Activated naive CD4-positive, alpha-beta T cell treated with anti-CD3 and anti-CD28 coated beads, Interleukin-2, amount 50 U/mL, for 24 hours (primary cell): ENCODE data around the gene GPR158.
"Not testable (repeated sequence)": the region's sequence is repeated elsewhere in the genome, so short reads cannot be mapped to it uniquely, and the experiment has no call there.

Experiments
- H3K27ac Mint-ChIP-seq: one replicate; pipeline ENCODE4 v1.8.0; 2021; ENCODE audit warnings: mild to moderate bottlenecking, mixed read lengths
- H3K27me3 Mint-ChIP-seq: one replicate; pipeline ENCODE4 v1.8.0; 2021; ENCODE audit warnings: mixed read lengths
- H3K36me3 Mint-ChIP-seq: one replicate; pipeline ENCODE4 v1.8.0; 2021; ENCODE audit warnings: mixed read lengths
- H3K4me1 Mint-ChIP-seq: one replicate; pipeline ENCODE4 v1.8.0; 2021; ENCODE audit warnings: mixed read lengths
- H3K4me3 Mint-ChIP-seq: one replicate; pipeline ENCODE4 v1.8.0; 2021; ENCODE audit warnings: mild to moderate bottlenecking, mixed read lengths
- H3K9me3 Mint-ChIP-seq: one replicate; pipeline ENCODE4 v1.8.0; 2021; ENCODE audit warnings: mixed read lengths

The GPR158 gene

GRCh38 chr10:25261110-25261509, 86.3 kb downstream of the GPR158 start:
- peaks cover 2% of the 10 kb centered on the region for H3K27me3 Mint-ChIP-seq
- H3K4me1 Mint-ChIP-seq: no peaks in the 10 kb centered on the region
- no peaks in the 10 kb centered on the region for H3K36me3 Mint-ChIP-seq
- no peak overlapping the region for H3K4me3 Mint-ChIP-seq
- no peaks in the 10 kb centered on the region for H3K9me3 Mint-ChIP-seq
- H3K27ac Mint-ChIP-seq: no peak overlapping the region

- H3K27ac Mint-ChIP-seq: no peak overlapping the region
- no peak overlapping the region for H3K4me3 Mint-ChIP-seq
- peaks cover 2% of the 10 kb centered on the region for H3K27me3 Mint-ChIP-seq
- no peaks in the 10 kb centered on the region for H3K36me3 Mint-ChIP-seq
- no peaks in the 10 kb centered on the region for H3K4me1 Mint-ChIP-seq
- H3K9me3 Mint-ChIP-seq: no peaks in the 10 kb centered on the region
Observed at GRCh38 chr10:25261558-25261957, 86.8 kb downstream of the GPR158 start.

GRCh38 chr10:25263931-25264330, 89.1 kb downstream of the GPR158 start:
- Mint-ChIP-seq H3K27me3 (peaks cover 5% of the 10 kb centered on the region), H3K27ac (no peak overlapping the region), H3K36me3 (no peaks in the 10 kb centered on the region), H3K4me1 (no peaks in the 10 kb centered on the region), H3K9me3 (no peaks in the 10 kb centered on the region), H3K4me3 (no peak overlapping the region)

- Mint-ChIP-seq H3K27me3 (no peaks in the 10 kb centered on the region), H3K4me3 (no peak overlapping the region), H3K9me3 (peaks cover 27% of the 10 kb centered on the region), H3K27ac (no peak overlapping the region), H3K36me3 (peaks cover 2% of the 10 kb centered on the region), H3K4me1 (no peaks in the 10 kb centered on the region)
Observed at GRCh38 chr10:25278180-25278579, 103.4 kb downstream of the GPR158 start.

GRCh38 chr10:25280076-25280475, 105.3 kb downstream of the GPR158 start:
- no peaks in the 10 kb centered on the region for H3K4me1 Mint-ChIP-seq
- no peak overlapping the region for H3K4me3 Mint-ChIP-seq
- H3K36me3 Mint-ChIP-seq: peaks cover 2% of the 10 kb centered on the region
- H3K9me3 Mint-ChIP-seq: peaks cover 27% of the 10 kb centered on the region
- no peaks in the 10 kb centered on the region for H3K27me3 Mint-ChIP-seq
- H3K27ac Mint-ChIP-seq: no peak overlapping the region

GRCh38 chr10:25280573-25280972, 105.8 kb downstream of the GPR158 start:
- Mint-ChIP-seq H3K4me1 (no peaks in the 10 kb centered on the region), H3K4me3 (no peak overlapping the region), H3K36me3 (peaks cover 2% of the 10 kb centered on the region), H3K27ac (no peak overlapping the region), H3K9me3 (peaks cover 30% of the 10 kb centered on the region), H3K27me3 (no peaks in the 10 kb centered on the region)

GRCh38 chr10:25285809-25286208, 111.0 kb downstream of the GPR158 start:
- Mint-ChIP-seq H3K27me3 (peaks cover 1% of the 10 kb centered on the region), H3K36me3 (no peaks in the 10 kb centered on the region), H3K27ac (no peak overlapping the region), H3K4me1 (no peaks in the 10 kb centered on the region), H3K9me3 (peaks cover 20% of the 10 kb centered on the region), H3K4me3 (no peak overlapping the region)

- Mint-ChIP-seq H3K27me3 (peaks cover 1% of the 10 kb centered on the region), H3K36me3 (no peaks in the 10 kb centered on the region), H3K4me3 (no peak overlapping the region), H3K27ac (no peak overlapping the region), H3K4me1 (no peaks in the 10 kb centered on the region), H3K9me3 (peaks cover 20% of the 10 kb centered on the region)
Observed at GRCh38 chr10:25288181-25288580, 113.4 kb downstream of the GPR158 start.

GRCh38 chr10:25294032-25294926, 119.5 kb downstream of the GPR158 start:
- no peaks in the 10 kb centered on the region for H3K27me3 Mint-ChIP-seq

GRCh38 chr10:25296324-25296723, 121.5 kb downstream of the GPR158 start:
- Mint-ChIP-seq H3K4me1 (no peaks in the 10 kb centered on the region), H3K36me3 (no peaks in the 10 kb centered on the region), H3K4me3 (no peak overlapping the region), H3K27me3 (no peaks in the 10 kb centered on the region), H3K27ac (no peak overlapping the region), H3K9me3 (peaks cover 7% of the 10 kb centered on the region)

More at GRCh38 chr10:25294032-25294926, 119.5 kb downstream of the GPR158 start:
- no peak overlapping the region for H3K27ac Mint-ChIP-seq
- H3K4me3 Mint-ChIP-seq: no peak overlapping the region
- H3K9me3 Mint-ChIP-seq: no peaks in the 10 kb centered on the region
- no peaks in the 10 kb centered on the region for H3K36me3 Mint-ChIP-seq
- H3K4me1 Mint-ChIP-seq: no peaks in the 10 kb centered on the region

- Mint-ChIP-seq H3K9me3 (peaks cover 9% of the 10 kb centered on the region), H3K4me1 (no peaks in the 10 kb centered on the region), H3K27ac (no peak overlapping the region), H3K36me3 (no peaks in the 10 kb centered on the region), H3K27me3 (no peaks in the 10 kb centered on the region), H3K4me3 (no peak overlapping the region)
Observed at GRCh38 chr10:25297466-25297865, 122.7 kb downstream of the GPR158 start.

- Mint-ChIP-seq H3K27me3 (no peaks in the 10 kb centered on the region), H3K4me1 (no peaks in the 10 kb centered on the region), H3K9me3 (peaks cover 9% of the 10 kb centered on the region), H3K4me3 (no peak overlapping the region), H3K27ac (no peak overlapping the region), H3K36me3 (no peaks in the 10 kb centered on the region)
Observed at GRCh38 chr10:25300073-25300472, 125.3 kb downstream of the GPR158 start.

GRCh38 chr10:25304606-25305005, 129.8 kb downstream of the GPR158 start:
- H3K4me3 Mint-ChIP-seq: no peak overlapping the region
- no peak overlapping the region for H3K27ac Mint-ChIP-seq
- H3K27me3 Mint-ChIP-seq: peaks cover 1% of the 10 kb centered on the region
- no peaks in the 10 kb centered on the region for H3K36me3 Mint-ChIP-seq
- peaks cover 30% of the 10 kb centered on the region for H3K9me3 Mint-ChIP-seq
- H3K4me1 Mint-ChIP-seq: no peaks in the 10 kb centered on the region

GRCh38 chr10:25306386-25306785, 131.6 kb downstream of the GPR158 start:
- H3K36me3 Mint-ChIP-seq: no peaks in the 10 kb centered on the region
- no peak overlapping the region for H3K27ac Mint-ChIP-seq
- H3K4me3 Mint-ChIP-seq: no peak overlapping the region
- peaks cover 30% of the 10 kb centered on the region for H3K9me3 Mint-ChIP-seq
- peaks cover 1% of the 10 kb centered on the region for H3K27me3 Mint-ChIP-seq
- H3K4me1 Mint-ChIP-seq: no peaks in the 10 kb centered on the region

- Mint-ChIP-seq H3K9me3 (peaks cover 28% of the 10 kb centered on the region), H3K36me3 (no peaks in the 10 kb centered on the region), H3K4me3 (no peak overlapping the region), H3K27me3 (peaks cover 1% of the 10 kb centered on the region), H3K27ac (no peak overlapping the region), H3K4me1 (no peaks in the 10 kb centered on the region)
Observed at GRCh38 chr10:25308278-25308677, 133.5 kb downstream of the GPR158 start.

GRCh38 chr10:25317596-25318211, 142.9 kb downstream of the GPR158 start:
- not testable (repeated sequence) for H3K9me3 Mint-ChIP-seq, H3K4me3 Mint-ChIP-seq, H3K27ac Mint-ChIP-seq, H3K4me1 Mint-ChIP-seq, H3K36me3 Mint-ChIP-seq, H3K27me3 Mint-ChIP-seq
